Measurements from ENCODE around the gene LHPP.

LHPP gene

GRCh38 chr10:124611738-124612137 lies 150.1 kb downstream of the LHPP start:
- no peak for DNase-seq

GRCh38 chr10:124612611-124613498 lies 151.2 kb downstream of the LHPP start:
- DNase-seq: peak; percentile 12 to 18

- DNase-seq: no peak
These were observed 152.5 kb downstream of the LHPP start for GRCh38 chr10:124614003-124614659.

GRCh38 chr10:124615259-124615658 lies 153.6 kb downstream of the LHPP start:
- no peak for DNase-seq

GRCh38 chr10:124616040-124616835 lies 154.6 kb downstream of the LHPP start:
- no peak for DNase-seq

- DNase-seq: no peak
These were observed 155.2 kb downstream of the LHPP start for GRCh38 chr10:124616836-124617130.

GRCh38 chr10:124618470-124619073 lies 156.9 kb downstream of the LHPP start:
- DNase-seq: no peak

GRCh38 chr10:124619195-124619594 lies 157.6 kb downstream of the LHPP start:
- no peak for DNase-seq

- no peak for DNase-seq
These were observed 158.3 kb downstream of the LHPP start for GRCh38 chr10:124619802-124620490.

- no peak for DNase-seq
These were observed 160.0 kb downstream of the LHPP start for GRCh38 chr10:124621637-124622036.

GRCh38 chr10:124622158-124622557 lies 160.5 kb downstream of the LHPP start:
- DNase-seq: no peak

GRCh38 chr10:124622866-124623536 lies 161.4 kb downstream of the LHPP start:
- no peak for DNase-seq

- DNase-seq: no peak
These were observed 162.4 kb downstream of the LHPP start for GRCh38 chr10:124624006-124624405.

- DNase-seq: no peak
These were observed 162.8 kb downstream of the LHPP start for GRCh38 chr10:124624466-124624865.

- no peak for DNase-seq
These were observed 163.3 kb downstream of the LHPP start for GRCh38 chr10:124624895-124625294.

GRCh38 chr10:124625831-124626238 lies 164.2 kb downstream of the LHPP start:
- no peak for DNase-seq

- DNase-seq: peak; percentile 29 to 42
These were observed 165.2 kb downstream of the LHPP start for GRCh38 chr10:124626759-124627380.

GRCh38 chr10:124627866-124628675 lies 166.4 kb downstream of the LHPP start:
- no peak for DNase-seq

- DNase-seq: no peak
These were observed 167.0 kb downstream of the LHPP start for GRCh38 chr10:124628676-124629021.

- no peak for DNase-seq
These were observed 167.8 kb downstream of the LHPP start for GRCh38 chr10:124629415-124629814.

GRCh38 chr10:124629842-124630241 lies 168.2 kb downstream of the LHPP start:
- DNase-seq: no peak

Measured in activated CD4-positive, alpha-beta T cell treated with anti-CD3 and anti-CD28 coated beads, Interleukin-2, amount 50 U/mL, for 4 hours (primary cell).